HG03097 (cell line): ENCODE measurements around the gene PPP1R1B.

Experiments used
- ATAC-seq: cut with Tn5 transposase; IDR thresholded peaks from one replicate; pipeline ENCODE4 v1.9.1; 2021; ENCODE audit not compliant: unreplicated experiment, low FRiP score

The PPP1R1B gene

GRCh38 chr17:39666231-39666600 is 39.5 kb downstream of the PPP1R1B start:
- no peak for ATAC-seq

DNA sequence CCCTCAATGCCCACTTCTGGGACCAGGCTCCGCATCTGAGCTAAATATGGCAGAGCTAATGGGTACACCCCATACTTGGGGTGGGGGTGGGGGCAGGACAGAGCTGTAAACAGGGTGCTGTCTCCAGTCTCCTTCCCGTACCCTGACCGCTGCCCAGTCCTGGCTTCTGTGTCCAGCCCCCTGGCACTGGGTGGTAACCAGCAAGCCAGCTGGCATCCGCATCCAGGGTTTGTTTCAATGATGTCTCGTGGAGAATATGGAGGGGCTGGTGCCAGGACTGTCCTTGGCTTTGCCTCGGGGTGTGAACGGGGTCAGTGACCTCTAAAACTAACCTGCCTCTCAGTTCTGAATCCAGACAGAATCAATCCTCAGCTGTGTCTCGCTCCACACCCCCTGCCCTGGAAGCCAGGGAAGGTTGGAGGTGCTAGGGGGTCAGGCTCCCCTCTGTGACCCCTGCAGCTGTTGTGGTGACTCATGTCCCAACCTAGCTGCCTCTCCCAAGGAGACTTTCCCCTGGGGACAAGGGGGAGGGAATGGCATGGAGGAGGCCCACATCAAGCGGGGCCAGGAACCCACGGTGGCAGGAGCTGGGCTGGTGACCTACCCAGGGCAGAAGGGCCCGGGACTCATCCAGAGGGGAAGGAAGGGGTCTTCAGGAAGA is 40.0 kb downstream of the PPP1R1B start:
- ATAC-seq: no peak

DNA sequence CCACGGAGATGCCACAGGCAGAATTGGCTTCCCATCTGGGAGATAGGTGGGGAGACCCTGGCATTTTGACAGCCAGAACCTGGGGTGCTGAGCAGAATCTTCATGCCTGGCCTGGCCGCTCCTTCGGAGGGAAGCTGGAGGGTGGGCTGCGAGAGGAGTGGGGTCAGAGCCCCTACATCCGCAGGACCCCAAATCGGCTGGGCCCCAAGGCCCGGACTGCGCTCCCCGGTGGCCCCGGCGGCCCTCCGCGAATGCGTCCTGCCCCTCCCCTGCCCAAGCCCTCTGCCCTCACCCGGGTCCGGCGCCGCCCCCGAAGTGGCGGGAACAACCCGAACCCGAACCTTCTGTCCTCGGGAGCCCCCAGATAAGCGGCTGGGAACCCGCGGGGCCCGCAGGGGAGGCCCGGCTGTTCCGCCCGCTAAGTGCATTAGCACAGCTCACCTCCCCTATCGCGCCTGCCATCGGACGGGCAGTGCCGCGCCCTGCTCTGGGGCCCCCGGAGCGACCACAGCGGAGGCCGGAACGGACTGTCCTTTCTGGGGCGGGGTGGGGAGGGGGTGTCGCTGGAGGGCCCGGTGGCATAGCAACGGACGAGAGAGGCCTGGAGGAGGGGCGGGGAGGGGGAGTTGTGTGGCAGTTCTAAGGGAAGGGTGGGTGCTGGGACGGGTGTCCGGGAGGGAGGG is 40.7 kb downstream of the PPP1R1B start:
- ATAC-seq: no peak

DNA sequence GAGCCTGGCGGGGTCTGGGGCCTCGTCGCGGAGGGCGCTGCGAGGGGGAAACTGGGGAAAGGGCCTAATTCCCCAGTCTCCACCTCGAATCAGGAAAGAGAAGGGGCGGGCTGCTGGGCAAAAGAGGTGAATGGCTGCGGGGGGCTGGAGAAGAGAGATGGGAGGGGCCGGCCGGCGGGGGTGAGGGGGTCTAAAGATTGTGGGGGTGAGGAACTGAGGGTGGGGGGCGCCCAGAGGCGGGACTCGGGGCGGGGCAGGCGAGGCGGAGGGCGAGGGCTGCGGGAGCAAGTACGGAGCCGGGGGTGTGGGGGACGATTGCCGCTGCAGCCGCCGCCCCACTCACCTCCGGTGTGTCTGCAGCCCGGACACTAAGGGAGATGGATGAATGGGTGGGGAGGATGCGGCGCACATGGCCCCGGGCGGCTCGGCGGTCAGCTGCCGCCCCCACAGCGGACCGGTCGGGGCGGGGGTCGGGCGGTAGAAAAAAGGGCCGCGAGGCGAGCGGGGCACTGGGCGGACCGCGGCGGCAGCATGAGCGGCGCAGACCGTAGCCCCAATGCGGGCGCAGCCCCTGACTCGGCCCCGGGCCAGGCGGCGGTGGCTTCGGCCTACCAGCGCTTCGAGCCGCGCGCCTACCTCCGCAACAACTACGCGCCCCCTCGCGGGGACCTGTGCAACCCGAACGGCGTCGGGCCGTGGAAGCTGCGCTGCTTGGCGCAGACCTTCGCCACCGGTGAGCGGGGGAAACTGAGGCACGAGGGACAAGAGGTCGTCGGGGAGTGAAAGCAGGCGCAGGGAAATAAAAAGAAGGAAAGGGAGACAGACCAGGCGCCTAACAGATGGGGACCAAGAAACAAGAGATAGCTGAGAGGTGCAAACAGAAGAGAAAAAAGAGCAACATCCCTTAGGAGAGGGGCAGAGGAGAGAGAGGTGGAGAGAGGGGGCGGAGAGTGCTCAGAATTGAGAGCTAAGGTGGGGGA is 41.5 kb downstream of the PPP1R1B start, which contains the start of gene PNMT:
Gene PNMT, plus strand, starts transcription at position 509 of the 980 bp plus-strand sequence. Its CDS starts 23 bp downstream, at position 532.
- no peak for ATAC-seq

DNA sequence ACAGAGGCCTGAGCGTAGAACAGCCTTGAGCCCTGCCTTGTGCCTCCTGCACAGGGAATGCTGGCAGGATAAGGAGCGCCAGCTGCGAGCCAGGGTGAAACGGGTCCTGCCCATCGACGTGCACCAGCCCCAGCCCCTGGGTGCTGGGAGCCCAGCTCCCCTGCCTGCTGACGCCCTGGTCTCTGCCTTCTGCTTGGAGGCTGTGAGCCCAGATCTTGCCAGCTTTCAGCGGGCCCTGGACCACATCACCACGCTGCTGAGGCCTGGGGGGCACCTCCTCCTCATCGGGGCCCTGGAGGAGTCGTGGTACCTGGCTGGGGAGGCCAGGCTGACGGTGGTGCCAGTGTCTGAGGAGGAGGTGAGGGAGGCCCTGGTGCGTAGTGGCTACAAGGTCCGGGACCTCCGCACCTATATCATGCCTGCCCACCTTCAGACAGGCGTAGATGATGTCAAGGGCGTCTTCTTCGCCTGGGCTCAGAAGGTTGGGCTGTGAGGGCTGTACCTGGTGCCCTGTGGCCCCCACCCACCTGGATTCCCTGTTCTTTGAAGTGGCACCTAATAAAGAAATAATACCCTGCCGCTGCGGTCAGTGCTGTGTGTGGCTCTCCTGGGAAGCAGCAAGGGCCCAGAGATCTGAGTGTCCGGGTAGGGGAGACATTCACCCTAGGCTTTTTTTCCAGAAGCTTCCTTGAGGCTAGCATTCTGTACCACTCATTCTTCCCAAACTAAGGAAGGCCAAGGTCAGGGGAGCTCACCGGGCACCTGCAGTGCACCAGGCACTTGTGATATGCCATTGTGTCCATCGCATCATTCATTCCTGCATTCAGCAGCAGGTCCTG is 43.4 kb downstream of the PPP1R1B start:
- ATAC-seq: no peak

GRCh38 chr17:39670746-39671145 is 44.0 kb downstream of the PPP1R1B start:
- ATAC-seq: no peak

DNA sequence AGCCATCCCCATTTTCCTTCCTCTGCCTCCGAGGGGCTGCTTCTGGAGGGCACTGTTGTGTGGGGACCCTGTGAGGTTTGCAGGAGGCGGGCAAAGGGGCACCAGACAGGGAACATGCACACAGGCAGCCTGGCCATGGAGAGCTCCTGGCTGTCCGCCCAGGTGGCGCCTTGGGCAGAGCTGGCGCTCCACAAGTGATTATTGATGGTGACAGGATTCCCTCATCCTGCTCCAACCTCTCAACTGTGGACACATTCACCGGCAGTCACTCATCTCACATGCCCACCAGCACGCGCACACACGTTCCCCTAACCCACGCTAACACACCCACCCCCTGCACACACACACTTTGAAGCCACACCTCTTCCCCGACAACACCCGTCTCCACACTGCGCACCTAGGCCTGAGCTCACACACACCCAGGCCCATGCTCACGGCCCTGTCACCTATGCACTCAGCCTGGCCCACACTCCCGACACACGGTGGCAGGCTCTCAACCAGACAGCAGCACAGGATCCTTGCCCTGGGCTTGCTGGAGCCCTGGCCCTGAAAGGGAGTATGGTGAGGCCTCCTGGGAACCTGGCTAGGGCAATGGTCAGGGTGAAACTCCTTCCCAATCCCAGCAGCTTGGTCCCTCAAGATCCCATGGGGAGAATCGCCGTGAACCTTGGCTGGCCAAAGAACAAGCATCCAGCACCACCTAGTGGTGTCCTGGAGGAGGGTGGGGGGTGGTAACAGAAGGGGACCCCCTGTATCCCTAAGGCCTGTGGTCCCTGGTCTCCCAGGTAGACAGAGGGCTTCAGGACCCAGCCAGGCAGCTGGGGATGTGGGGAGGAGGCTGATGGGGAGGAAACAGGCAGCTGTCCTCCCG is 45.1 kb downstream of the PPP1R1B start:
- ATAC-seq: no peak

DNA sequence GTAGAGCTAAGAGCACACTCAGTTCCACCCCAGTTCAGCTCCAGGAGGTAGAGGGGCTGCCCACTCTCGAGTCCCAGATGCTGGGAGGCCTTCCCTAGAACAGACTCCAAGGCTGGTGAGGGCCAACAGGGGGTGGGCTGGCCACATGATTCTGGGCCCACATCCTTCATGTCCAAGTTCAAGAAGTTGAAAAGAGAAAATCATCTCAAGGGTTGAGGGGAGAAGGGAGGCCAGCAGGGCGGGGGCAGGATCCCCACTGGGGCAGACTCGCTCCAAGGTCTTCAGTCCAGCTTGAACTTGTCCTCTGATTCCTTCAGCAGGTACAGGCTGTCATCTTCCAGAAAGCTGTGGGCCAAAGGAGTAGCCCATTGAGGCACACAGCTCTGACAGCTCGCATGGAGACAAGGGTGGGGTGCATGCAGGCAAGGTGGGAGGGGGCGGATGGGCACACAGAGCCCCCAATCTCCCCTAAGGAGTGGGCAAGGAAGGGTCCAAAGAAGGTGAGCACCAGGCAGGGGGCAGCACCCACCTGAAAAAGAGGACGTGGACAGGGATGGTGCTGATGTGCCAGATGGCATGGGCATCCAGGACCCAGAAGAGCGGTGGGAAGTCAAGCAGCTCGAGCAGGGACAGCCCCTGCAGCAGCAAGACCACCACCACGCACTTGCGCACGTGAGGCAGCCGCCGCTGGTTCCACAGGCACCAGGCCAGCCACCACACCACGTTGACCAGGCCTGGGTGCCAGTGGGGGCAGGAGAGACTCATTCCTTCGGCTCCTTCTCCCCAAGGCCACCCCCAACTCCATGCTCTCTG is 46.0 kb downstream of the PPP1R1B start:
- no peak for ATAC-seq

DNA sequence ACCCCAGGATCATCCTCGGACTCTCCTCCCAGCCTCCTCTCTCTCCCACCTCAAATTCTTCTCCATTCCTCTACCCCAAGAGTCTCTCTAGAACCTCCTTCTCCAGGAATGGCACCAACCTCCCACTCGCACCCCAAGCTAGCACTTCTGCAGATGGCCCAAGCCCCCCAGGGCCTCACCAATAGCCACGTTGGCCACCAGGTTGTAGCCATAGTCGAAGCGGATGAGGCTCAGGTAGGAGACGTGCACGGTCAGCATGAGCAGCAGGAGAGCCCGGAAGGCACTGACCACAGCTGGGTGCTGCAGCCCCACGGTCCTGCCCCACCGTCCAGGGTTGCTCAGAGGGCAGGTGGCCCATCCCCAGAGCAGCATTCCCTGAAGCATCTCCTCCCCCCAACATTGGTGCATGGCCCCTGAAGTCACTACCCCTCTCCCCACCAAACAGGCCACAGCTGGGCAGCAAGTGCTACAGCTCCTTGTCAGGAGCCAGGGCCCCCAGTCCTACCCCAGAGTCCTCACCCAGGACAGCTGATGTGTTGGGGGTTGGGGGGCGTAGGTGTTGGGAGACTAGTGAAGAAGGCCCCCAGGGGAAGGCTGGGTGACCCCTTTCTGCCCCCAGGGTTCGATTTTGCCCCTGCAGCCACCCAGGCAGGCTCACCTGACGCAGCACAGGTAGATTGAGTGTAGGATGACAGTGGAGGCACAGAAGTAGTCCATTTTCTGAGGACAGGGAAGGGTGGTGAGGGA is 46.8 kb downstream of the PPP1R1B start:
- no peak for ATAC-seq

- ATAC-seq: no peak
Observed at GRCh38 chr17:39674179-39674578, 47.4 kb downstream of the PPP1R1B start.

GRCh38 chr17:39674702-39675389 is 48.1 kb downstream of the PPP1R1B start:
- no peak for ATAC-seq

DNA sequence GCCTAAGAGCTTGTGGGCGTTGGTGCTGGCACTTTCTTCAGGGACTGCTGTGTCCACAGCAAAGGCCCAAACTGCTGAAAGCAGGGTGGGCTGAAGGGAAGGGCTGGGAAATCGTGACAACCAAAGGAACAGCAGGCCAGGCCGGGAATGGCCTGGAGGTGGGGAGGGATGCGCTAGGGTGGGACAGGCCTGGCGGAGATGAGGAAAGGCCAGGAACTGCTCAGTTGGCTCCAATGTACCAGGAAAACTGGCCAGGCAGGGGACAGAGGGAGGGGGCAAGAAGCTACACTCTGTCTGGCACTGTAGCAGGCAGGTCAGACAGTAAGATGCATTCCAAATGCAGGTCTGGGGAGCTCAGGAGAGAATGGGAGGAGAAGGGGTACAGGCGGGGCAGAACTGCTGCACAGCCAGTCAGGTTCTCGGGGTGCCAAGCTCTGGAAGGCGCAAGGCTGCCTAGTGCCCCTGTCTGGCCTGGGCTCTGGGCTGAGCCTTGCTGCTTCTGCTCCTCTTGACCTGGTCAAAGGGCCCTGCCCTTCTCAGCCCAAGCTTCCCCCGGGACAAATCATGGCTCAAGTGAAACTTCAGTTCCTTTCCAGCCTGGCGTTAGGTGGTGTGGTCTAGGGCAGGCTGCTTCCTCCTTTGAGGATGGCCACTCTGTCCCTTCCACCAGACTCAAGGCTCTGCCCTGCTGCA is 48.8 kb downstream of the PPP1R1B start:
- ATAC-seq: no peak

DNA sequence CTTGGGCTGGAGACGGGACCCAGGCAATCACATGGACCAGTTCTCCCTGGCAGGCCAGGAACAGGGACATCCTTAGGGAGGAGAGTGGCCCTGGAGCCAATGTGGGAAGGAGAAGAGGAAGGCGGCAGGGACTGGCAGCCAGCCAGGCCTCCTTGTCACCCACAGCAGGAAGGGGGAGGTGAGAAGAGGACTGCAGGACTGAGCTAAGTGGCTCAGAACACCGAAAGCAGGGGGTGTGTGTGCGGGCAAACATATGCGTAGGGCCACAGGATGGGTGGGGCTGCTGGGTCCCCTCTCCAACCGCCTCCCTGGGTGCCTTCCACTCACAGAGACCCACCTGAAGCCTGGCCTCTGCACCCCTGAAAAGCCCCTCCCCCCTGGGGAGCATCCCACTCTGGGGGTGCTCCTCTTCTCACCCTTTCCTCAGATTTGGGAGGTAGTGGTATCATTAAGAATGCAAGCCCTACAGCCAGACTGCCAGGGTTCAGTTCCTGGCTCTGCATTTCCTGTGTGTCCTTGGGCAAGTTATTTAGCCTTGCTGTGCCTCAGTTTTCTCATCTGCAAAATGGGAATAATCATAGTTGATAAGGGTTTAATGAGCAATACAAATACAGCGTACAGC is 49.6 kb downstream of the PPP1R1B start:
- no peak for ATAC-seq

- no peak for ATAC-seq
Observed at GRCh38 chr17:39677072-39677471, 50.3 kb downstream of the PPP1R1B start.

GRCh38 chr17:39677542-39678339 is 51.0 kb downstream of the PPP1R1B start:
- no peak for ATAC-seq
